Measurements from ENCODE around the gene FHAD1.
"Not testable (repeated sequence)": the region's sequence is repeated elsewhere in the genome, so short reads cannot be mapped to it uniquely, and the experiment has no call there.

Gene FHAD1

DNA sequence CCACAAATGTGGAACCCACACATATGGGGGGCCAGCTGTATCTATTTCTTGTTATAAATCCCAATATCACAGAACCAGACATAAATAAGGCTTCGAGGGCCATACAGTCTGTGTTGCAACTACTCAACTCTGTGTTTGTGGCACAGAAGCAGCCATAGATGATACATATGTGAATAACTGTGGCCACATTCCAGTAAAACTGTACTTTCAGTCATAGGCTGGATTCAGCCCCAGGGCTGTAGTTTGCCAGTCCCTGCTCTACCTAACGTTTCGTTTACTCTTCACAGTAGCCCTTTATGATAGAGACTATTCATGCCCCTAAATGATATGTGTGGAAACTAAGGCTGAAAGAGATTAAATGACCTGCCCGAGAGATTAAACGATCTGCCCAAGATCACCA lies 48.7 kb downstream of the FHAD1 start:
- Histone ChIP-seq H4K20me1 (ENCODE audit: insufficient read depth, low read length) (no peaks in the 10 kb centered on the region), H3K4me2 (ENCODE audit: low read length) (no peak overlapping the region), H3K9ac (ENCODE audit: low read length) (no peak overlapping the region), H2AFZ (ENCODE audit: low read depth, low read length) (no peak overlapping the region), H3K27ac (ENCODE audit: low read length) (no peak overlapping the region), H3K9me3 (ENCODE audit: insufficient read depth, low read length) (no peaks in the 10 kb centered on the region), H3K4me1 (ENCODE audit: low read length) (peaks cover 8% of the 10 kb centered on the region), H3K36me3 (replicated peaks; ENCODE audit: low read depth, low read length) (no peaks in the 10 kb centered on the region), H3K27me3 (ENCODE audit: low read depth, low read length) (no peaks in the 10 kb centered on the region), H3K4me3 (ENCODE audit: low read length) (no peak overlapping the region), H3K79me2 (ENCODE audit: low read length) (no peaks in the 10 kb centered on the region)
- TF ChIP-seq, protein P1, sequence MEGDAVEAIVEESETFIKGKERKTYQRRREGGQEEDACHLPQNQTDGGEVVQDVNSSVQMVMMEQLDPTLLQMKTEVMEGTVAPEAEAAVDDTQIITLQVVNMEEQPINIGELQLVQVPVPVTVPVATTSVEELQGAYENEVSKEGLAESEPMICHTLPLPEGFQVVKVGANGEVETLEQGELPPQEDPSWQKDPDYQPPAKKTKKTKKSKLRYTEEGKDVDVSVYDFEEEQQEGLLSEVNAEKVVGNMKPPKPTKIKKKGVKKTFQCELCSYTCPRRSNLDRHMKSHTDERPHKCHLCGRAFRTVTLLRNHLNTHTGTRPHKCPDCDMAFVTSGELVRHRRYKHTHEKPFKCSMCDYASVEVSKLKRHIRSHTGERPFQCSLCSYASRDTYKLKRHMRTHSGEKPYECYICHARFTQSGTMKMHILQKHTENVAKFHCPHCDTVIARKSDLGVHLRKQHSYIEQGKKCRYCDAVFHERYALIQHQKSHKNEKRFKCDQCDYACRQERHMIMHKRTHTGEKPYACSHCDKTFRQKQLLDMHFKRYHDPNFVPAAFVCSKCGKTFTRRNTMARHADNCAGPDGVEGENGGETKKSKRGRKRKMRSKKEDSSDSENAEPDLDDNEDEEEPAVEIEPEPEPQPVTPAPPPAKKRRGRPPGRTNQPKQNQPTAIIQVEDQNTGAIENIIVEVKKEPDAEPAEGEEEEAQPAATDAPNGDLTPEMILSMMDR (IDR thresholded peaks at IDR 0.05; ENCODE audit: low read depth, low read length), result no peak
- no peak for TF ChIP-seq EZH2phosphoT487 (IDR thresholded peaks at IDR 0.05; ENCODE audit: low read depth)

GRCh38 chr1:15296585-15297321 lies 49.7 kb downstream of the FHAD1 start:
- Histone ChIP-seq H4K20me1 (ENCODE audit: insufficient read depth, low read length) (no peaks in the 10 kb centered on the region), H3K4me1 (ENCODE audit: low read length) (peaks cover 8% of the 10 kb centered on the region), H3K4me2 (ENCODE audit: low read length) (peak overlapping the region; percentile 14; the same call in 1 of the 2 replicates), H3K9ac (ENCODE audit: low read length) (no peak overlapping the region), H3K79me2 (ENCODE audit: low read length) (no peaks in the 10 kb centered on the region), H3K4me3 (ENCODE audit: low read length) (no peak overlapping the region), H2AFZ (ENCODE audit: low read depth, low read length) (peak overlapping the region; percentile 60; the same call in 1 of the 2 replicates), H3K27ac (ENCODE audit: low read length) (no peak overlapping the region), H3K27me3 (ENCODE audit: low read depth, low read length) (no peaks in the 10 kb centered on the region), H3K9me3 (ENCODE audit: insufficient read depth, low read length) (no peaks in the 10 kb centered on the region), H3K36me3 (replicated peaks; ENCODE audit: low read depth, low read length) (no peaks in the 10 kb centered on the region)
- TF ChIP-seq, protein P1 (IDR thresholded peaks at IDR 0.05; ENCODE audit: low read depth, low read length), result no peak
- TF ChIP-seq EZH2phosphoT487 (IDR thresholded peaks at IDR 0.05; ENCODE audit: low read depth), result no peak

DNA sequence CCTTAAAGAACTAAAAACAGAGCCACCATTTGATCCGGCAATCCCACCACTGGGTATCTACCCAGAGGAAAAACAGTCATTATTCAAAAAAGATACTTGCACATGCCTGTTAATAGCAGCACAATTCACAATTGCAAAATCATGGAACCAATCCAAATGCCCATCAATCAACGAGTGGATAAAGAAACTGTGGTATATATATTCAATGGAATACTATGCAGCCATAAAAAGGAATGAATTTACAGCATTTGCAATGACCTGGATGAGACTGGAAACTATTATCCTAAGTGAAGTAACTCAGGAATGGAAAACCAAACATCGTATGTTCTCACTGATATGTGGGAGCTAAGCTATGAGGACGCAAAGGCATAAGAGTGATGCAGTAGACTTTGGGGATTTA lies 51.0 kb downstream of the FHAD1 start:
- not testable (repeated sequence) for H3K9ac ChIP-seq (ENCODE audit: low read length); H3K4me3 ChIP-seq (ENCODE audit: low read length); H3K36me3 ChIP-seq (replicated peaks; ENCODE audit: low read depth, low read length); H3K79me2 ChIP-seq (ENCODE audit: low read length); H4K20me1 ChIP-seq (ENCODE audit: insufficient read depth, low read length); H3K4me1 ChIP-seq (ENCODE audit: low read length); H3K9me3 ChIP-seq (ENCODE audit: insufficient read depth, low read length); H3K27me3 ChIP-seq (ENCODE audit: low read depth, low read length); H2AFZ ChIP-seq (ENCODE audit: low read depth, low read length); H3K4me2 ChIP-seq (ENCODE audit: low read length); H3K27ac ChIP-seq (ENCODE audit: low read length)

DNA sequence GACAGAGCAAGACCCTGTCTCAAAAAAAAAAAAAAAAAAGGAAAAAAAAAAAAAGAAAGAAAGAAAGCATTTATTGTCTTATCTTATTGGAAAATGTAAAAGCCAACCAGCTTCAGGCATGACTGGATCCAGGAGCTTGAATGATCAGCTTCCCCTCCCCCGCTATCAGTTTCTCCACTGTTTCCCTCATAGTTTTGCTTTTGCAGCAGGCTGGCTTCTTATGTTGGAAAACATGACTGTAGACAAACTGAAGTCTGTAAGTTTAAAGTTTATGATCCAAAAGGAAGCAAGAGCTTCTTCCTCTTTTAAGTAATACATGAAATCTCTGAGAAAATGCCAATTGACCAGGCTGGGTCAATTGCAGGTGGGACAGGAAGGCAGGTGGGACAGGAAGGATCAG lies 52.2 kb downstream of the FHAD1 start:
- H3K4me3 ChIP-seq (ENCODE audit: low read length), result no peak overlapping the region
- H3K4me2 ChIP-seq (ENCODE audit: low read length), result no peak overlapping the region
- H3K9ac ChIP-seq (ENCODE audit: low read length), result no peak overlapping the region
- no peak overlapping the region for H2AFZ ChIP-seq (ENCODE audit: low read depth, low read length)
- no peak overlapping the region for H3K27ac ChIP-seq (ENCODE audit: low read length)
- no peaks in the 10 kb centered on the region for H3K9me3 ChIP-seq (ENCODE audit: insufficient read depth, low read length)
- no peaks in the 10 kb centered on the region for H3K79me2 ChIP-seq (ENCODE audit: low read length)
- no peak for TF ChIP-seq EZH2phosphoT487 (IDR thresholded peaks at IDR 0.05; ENCODE audit: low read depth)
- TF ChIP-seq, protein P1 (IDR thresholded peaks at IDR 0.05; ENCODE audit: low read depth, low read length), result no peak
- no peaks in the 10 kb centered on the region for H4K20me1 ChIP-seq (ENCODE audit: insufficient read depth, low read length)
- no peaks in the 10 kb centered on the region for H3K27me3 ChIP-seq (ENCODE audit: low read depth, low read length)
- H3K4me1 ChIP-seq (ENCODE audit: low read length), result peaks cover 8% of the 10 kb centered on the region
- H3K36me3 ChIP-seq (replicated peaks; ENCODE audit: low read depth, low read length), result no peaks in the 10 kb centered on the region
